Measurements from ENCODE around the gene FAM3A.
"Not testable (repeated sequence)": the region's sequence is repeated elsewhere in the genome, so short reads cannot be mapped to it uniquely, and the experiment has no call there.

FAM3A gene

DNA sequence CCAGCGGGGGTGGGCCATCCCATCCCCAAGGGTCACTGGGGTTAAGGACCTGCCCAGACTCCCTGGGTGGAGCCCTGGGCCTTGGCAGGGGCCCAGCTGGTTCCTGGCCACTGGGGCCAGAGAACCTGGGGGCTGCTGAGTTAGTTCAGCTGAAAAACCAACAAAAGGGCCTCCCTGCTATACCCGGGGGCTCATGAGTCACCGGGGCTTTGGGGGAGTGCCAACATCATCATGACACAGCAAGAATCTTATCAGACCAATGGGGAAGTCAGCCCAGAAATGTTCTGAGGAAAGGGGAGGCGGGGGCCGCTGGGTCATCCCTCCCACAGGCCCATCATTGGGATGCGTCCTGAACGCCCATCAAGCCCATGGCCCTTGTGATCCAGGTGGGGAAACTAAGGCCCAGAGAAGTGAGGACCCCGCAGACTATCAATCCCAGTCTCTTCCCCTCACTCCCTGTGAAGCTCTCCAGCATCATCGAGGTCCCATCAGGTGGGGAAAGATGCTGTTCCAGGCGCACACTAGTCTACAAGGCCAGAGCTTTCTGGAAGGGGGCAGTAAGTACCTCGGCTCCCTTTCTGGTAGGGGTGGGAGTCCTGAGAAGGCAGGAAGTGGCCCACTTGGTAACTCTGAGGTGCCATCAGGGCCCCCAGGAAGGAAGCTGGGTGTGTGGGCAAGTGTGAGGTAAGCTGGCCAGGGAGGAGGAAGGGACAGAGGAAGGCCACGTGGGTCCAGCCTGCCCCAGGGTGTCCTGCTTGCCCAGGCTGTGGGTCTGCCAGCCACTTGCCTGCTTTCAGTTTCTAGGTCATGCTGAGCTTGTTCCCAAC is 26.1 kb upstream of the FAM3A start:
- Histone ChIP-seq H3K27me3 (replicated peaks; ENCODE audit: insufficient read depth, low read length) (no peaks in the 10 kb centered on the region), H3K79me2 (ENCODE audit: low read length) (peaks cover 3% of the 10 kb centered on the region; the same call in 1 of the 2 replicates), H3F3A (ENCODE audit: insufficient read depth, low read length) (no peaks in the 10 kb centered on the region), H3K4me2 (ENCODE audit: low read depth, low read length) (no peak overlapping the region), H3K27ac (ENCODE audit: low read length) (no peak overlapping the region), H3K36me3 (replicated peaks; ENCODE audit: insufficient read depth, low read length) (no peaks in the 10 kb centered on the region), H3K4me3 (ENCODE audit: low read length) (no peak overlapping the region), H3K9ac (ENCODE audit: low read length) (no peak overlapping the region), H3K9me2 (replicated peaks; ENCODE audit: insufficient read depth, low read length) (no peaks in the 10 kb centered on the region), H3K4me1 (ENCODE audit: low read length) (0 out of 2 replicates have a peak, but pooled peaks cover 4% of the 10 kb centered on the region), H2AFZ (ENCODE audit: low read length) (no peak overlapping the region), H4K20me1 (ENCODE audit: insufficient read depth, low read length) (no peaks in the 10 kb centered on the region), H3K9me3 (replicated peaks; ENCODE audit: insufficient read depth, low read length) (no peaks in the 10 kb centered on the region)
- TF ChIP-seq EZH2phosphoT487 (IDR thresholded peaks at IDR 0.05; ENCODE audit: low read length) = no peak
- TF ChIP-seq EZH2 (optimal IDR thresholded peaks at IDR 0.05; ENCODE audit: low read depth, low read length) = no peak
- TF ChIP-seq, protein P1, sequence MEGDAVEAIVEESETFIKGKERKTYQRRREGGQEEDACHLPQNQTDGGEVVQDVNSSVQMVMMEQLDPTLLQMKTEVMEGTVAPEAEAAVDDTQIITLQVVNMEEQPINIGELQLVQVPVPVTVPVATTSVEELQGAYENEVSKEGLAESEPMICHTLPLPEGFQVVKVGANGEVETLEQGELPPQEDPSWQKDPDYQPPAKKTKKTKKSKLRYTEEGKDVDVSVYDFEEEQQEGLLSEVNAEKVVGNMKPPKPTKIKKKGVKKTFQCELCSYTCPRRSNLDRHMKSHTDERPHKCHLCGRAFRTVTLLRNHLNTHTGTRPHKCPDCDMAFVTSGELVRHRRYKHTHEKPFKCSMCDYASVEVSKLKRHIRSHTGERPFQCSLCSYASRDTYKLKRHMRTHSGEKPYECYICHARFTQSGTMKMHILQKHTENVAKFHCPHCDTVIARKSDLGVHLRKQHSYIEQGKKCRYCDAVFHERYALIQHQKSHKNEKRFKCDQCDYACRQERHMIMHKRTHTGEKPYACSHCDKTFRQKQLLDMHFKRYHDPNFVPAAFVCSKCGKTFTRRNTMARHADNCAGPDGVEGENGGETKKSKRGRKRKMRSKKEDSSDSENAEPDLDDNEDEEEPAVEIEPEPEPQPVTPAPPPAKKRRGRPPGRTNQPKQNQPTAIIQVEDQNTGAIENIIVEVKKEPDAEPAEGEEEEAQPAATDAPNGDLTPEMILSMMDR (IDR thresholded peaks at IDR 0.05; ENCODE audit: low read length) = no peak
- no peak for DNase-seq

DNA sequence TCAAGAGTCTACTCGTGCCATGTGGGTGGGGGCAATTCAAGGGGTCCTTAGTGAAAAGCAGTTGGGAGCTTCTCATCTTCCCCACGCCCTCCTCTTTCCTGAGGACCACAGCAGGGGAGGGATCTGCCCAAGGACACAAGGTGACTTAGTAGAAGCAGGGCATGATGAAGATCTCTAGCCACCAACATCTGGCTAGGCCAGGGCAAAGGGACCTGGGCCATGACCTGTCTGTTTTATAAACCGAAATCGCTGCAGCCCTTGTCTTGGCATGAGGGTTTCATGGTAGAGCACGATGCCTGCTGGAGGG is 25.5 kb upstream of the FAM3A start:
- Histone ChIP-seq H3K36me3 (replicated peaks; ENCODE audit: insufficient read depth, low read length) (no peaks in the 10 kb centered on the region), H3K27ac (ENCODE audit: low read length) (no peak overlapping the region), H3K79me2 (ENCODE audit: low read length) (peaks cover 3% of the 10 kb centered on the region; the same call in 1 of the 2 replicates), H3K4me3 (ENCODE audit: low read length) (no peak overlapping the region), H3K4me1 (ENCODE audit: low read length) (0 out of 2 replicates have a peak, but pooled peaks cover 4% of the 10 kb centered on the region), H4K20me1 (ENCODE audit: insufficient read depth, low read length) (no peaks in the 10 kb centered on the region), H2AFZ (ENCODE audit: low read length) (no peak overlapping the region), H3K9me3 (replicated peaks; ENCODE audit: insufficient read depth, low read length) (no peaks in the 10 kb centered on the region), H3K27me3 (replicated peaks; ENCODE audit: insufficient read depth, low read length) (no peaks in the 10 kb centered on the region), H3K9ac (ENCODE audit: low read length) (no peak overlapping the region), H3K9me2 (replicated peaks; ENCODE audit: insufficient read depth, low read length) (no peaks in the 10 kb centered on the region), H3F3A (ENCODE audit: insufficient read depth, low read length) (no peaks in the 10 kb centered on the region), H3K4me2 (ENCODE audit: low read depth, low read length) (no peak overlapping the region)
- no peak for TF ChIP-seq EZH2phosphoT487 (IDR thresholded peaks at IDR 0.05; ENCODE audit: low read length)
- TF ChIP-seq, protein P1 (IDR thresholded peaks at IDR 0.05; ENCODE audit: low read length) = no peak
- TF ChIP-seq EZH2 (optimal IDR thresholded peaks at IDR 0.05; ENCODE audit: low read depth, low read length) = no peak
- no peak for DNase-seq

DNA sequence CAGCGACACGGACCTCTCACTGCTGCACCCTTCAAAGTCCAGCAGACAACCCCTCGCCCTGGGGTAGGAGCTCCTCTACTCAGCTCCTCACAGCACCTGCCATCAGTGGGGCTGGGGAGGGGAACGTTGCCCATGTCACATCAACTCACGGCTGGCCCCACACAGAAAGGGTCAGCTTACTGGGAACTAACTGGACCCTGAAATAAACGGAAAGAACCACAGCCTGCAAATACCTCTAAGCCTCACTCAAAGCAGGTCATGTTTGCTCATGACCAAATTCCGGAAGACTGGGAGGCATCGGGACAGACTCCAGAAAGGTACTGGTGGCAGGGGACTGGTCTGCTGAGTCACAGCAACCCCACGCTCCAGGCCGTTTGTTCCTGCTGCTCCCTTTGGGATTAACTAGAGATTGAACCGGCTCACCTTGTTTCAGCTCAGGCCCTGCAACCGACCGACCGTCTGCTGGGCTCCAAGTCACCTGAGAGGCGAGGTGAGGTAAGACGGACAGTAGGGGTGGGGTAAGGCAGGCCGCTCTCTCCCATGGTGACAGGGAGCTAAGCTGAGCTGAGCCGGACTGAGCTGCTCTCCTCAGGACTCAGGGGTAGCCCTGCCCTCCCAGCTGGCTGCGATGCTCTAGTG is 25.0 kb upstream of the FAM3A start:
- Histone ChIP-seq H3K4me1 (ENCODE audit: low read length) (0 out of 2 replicates have a peak, but pooled peaks cover 3% of the 10 kb centered on the region), H3K9ac (ENCODE audit: low read length) (no peak overlapping the region), H2AFZ (ENCODE audit: low read length) (no peak overlapping the region), H3K27me3 (replicated peaks; ENCODE audit: insufficient read depth, low read length) (no peaks in the 10 kb centered on the region), H3K4me3 (ENCODE audit: low read length) (no peak overlapping the region), H3K36me3 (replicated peaks; ENCODE audit: insufficient read depth, low read length) (no peaks in the 10 kb centered on the region), H4K20me1 (ENCODE audit: insufficient read depth, low read length) (no peaks in the 10 kb centered on the region), H3K9me2 (replicated peaks; ENCODE audit: insufficient read depth, low read length) (no peaks in the 10 kb centered on the region), H3F3A (ENCODE audit: insufficient read depth, low read length) (no peaks in the 10 kb centered on the region), H3K79me2 (ENCODE audit: low read length) (peaks cover 3% of the 10 kb centered on the region; the same call in 1 of the 2 replicates), H3K4me2 (ENCODE audit: low read depth, low read length) (no peak overlapping the region), H3K27ac (ENCODE audit: low read length) (no peak overlapping the region), H3K9me3 (replicated peaks; ENCODE audit: insufficient read depth, low read length) (no peaks in the 10 kb centered on the region)
- no peak for DNase-seq
- no peak for TF ChIP-seq EZH2 (optimal IDR thresholded peaks at IDR 0.05; ENCODE audit: low read depth, low read length)
- no peak for TF ChIP-seq EZH2phosphoT487 (IDR thresholded peaks at IDR 0.05; ENCODE audit: low read length)
- TF ChIP-seq, protein P1 (IDR thresholded peaks at IDR 0.05; ENCODE audit: low read length) = no peak

DNA sequence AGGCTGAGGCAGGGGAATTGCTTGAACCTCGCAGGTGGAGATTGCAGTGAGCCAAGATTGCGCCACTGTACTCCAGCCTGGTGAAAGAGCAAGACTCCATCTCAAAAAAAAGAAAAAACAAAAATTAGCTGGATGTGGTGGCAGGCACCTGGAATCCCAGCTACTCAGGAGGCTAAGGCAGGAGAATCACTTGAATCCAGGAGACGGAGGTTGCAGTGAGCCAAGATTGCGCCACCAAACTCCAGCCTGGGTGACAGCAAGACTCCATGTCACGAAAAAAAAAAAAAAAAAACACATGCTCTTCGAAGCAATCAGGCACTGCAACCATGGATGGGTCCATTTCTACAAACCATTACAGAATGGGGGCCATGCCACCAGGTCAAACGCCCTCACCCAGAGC is 24.3 kb upstream of the FAM3A start:
- H3K27ac ChIP-seq (ENCODE audit: low read length); H3K4me2 ChIP-seq (ENCODE audit: low read depth, low read length); H3K9me2 ChIP-seq (replicated peaks; ENCODE audit: insufficient read depth, low read length); H2AFZ ChIP-seq (ENCODE audit: low read length); H3K4me3 ChIP-seq (ENCODE audit: low read length); H3K27me3 ChIP-seq (replicated peaks; ENCODE audit: insufficient read depth, low read length); H3K79me2 ChIP-seq (ENCODE audit: low read length); H4K20me1 ChIP-seq (ENCODE audit: insufficient read depth, low read length); DNase-seq; H3K9me3 ChIP-seq (replicated peaks; ENCODE audit: insufficient read depth, low read length); H3K9ac ChIP-seq (ENCODE audit: low read length); H3F3A ChIP-seq (ENCODE audit: insufficient read depth, low read length); H3K4me1 ChIP-seq (ENCODE audit: low read length); H3K36me3 ChIP-seq (replicated peaks; ENCODE audit: insufficient read depth, low read length): not testable (repeated sequence)

Measured in MM.1S (cell line).